Astrocyte (in vitro differentiated cells and primary cell): ENCODE measurements around the gene CELF1.
"Not testable (repeated sequence)": the region's sequence is repeated elsewhere in the genome, so short reads cannot be mapped to it uniquely, and the experiment has no call there.

ENCODE experiments used
- EZH2 ChIP-seq: IDR thresholded peaks from 2 replicates; pipeline ENCODE4 v1.6.1; 2012; ENCODE audit warnings: mild to moderate bottlenecking, low read length, inconsistent platforms; ENCODE audit not compliant: insufficient read depth
- TF ChIP-seq, protein P1 (sequence below): IDR thresholded peaks from 2 replicates; pipeline ENCODE4 v1.5.1; 2011; ENCODE audit warnings: low read depth, mild to moderate bottlenecking, inconsistent platforms, low read length, moderate library complexity; ENCODE audit not compliant: insufficient read depth

DNA sequence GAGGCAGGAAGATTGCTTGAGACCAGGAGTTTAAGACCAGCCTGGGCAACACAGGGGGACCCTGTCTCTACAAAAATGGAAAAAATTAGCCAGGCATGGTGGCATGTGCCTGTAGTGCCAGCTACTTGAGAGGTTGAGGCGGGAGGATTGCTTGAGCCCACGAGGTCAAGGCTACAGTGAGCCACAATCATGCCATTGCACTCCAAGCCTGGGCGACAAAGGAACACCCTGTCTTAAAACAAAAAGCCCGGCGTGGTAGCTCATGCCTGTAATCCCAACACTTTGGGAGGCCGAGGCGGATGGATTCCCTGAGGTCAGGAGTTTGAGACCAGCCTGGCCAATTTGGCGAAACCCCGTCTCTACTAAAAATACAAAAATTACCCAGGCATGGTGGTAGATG is 22.2 kb downstream of the CELF1 start:
- TF ChIP-seq, protein P1, sequence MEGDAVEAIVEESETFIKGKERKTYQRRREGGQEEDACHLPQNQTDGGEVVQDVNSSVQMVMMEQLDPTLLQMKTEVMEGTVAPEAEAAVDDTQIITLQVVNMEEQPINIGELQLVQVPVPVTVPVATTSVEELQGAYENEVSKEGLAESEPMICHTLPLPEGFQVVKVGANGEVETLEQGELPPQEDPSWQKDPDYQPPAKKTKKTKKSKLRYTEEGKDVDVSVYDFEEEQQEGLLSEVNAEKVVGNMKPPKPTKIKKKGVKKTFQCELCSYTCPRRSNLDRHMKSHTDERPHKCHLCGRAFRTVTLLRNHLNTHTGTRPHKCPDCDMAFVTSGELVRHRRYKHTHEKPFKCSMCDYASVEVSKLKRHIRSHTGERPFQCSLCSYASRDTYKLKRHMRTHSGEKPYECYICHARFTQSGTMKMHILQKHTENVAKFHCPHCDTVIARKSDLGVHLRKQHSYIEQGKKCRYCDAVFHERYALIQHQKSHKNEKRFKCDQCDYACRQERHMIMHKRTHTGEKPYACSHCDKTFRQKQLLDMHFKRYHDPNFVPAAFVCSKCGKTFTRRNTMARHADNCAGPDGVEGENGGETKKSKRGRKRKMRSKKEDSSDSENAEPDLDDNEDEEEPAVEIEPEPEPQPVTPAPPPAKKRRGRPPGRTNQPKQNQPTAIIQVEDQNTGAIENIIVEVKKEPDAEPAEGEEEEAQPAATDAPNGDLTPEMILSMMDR, result not testable (repeated sequence)
- not testable (repeated sequence) for TF ChIP-seq EZH2
